Measurements from ENCODE around the gene MYO1G. TPM values are rescaled to one million over a fixed set of nuclear protein-coding genes. Genes with fewer than 3 reads are reported as not detected.
A peak's percentile ranks its signal among the peaks of the same experiment; 100 is the strongest.

MYO1G gene
- total and polyA plus RNA-seq, 9 of the 15 experiments (the other 6 are each of a cell fraction or from before 2014, with no cell fraction given): 0.03 to 0.62 (median 0.13) TPM; not detected in 1

DNA sequence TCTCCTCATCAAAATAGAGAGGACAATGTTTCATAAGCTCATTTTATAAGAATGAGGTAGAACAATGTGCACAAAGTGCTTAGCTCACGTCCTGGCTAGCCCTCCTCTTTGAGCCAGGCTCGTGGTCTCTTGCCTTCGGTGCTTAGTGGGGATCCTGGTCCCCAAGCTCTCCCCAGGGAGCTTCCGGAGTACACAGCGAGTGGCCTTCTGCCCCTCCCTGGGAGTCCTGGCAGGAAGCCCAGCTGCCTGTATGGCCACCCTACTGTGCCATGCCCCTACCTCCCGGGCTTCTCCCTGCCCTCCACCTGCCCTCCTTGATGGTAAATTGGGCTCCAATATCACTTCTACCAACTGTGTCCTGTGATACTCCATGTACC, 868 bp downstream of the MYO1G start:
- POLR2A ChIA-PET: interaction anchor here (0.6 to 1.4 kb wide), 4 partner anchors 8 to 133 kb away, joined by 3 to 7 read pairs (median 4); partner anchors contain the start of gene TBRG4
- Histone ChIP-seq H2AFZ (ENCODE audit: low read depth, low read length) (no peak overlapping the region), H3K9me1 (ENCODE audit: control insufficient read depth, insufficient read depth, low read length) (no peaks in the 10 kb centered on the region), H3K4me2 (ENCODE audit: insufficient read depth, low read length) (no peak overlapping the region), H3K4me1 (replicated peaks in 1 of 2; ENCODE audit: control insufficient read depth in 2 of 2, insufficient read depth in 2 of 2, low read length in 2 of 2) (peaks cover 31 to 47% of the 10 kb centered on the region in 2 experiments; a peak in 4 of 5 replicates), H3K9me3 (replicated peaks; ENCODE audit: control insufficient read depth, insufficient read depth, low read depth, low read length) (no peaks in the 10 kb centered on the region; the same call in 1 of the 2 replicates), H3K27me3 (ENCODE audit: control insufficient read depth in 2 of 2, insufficient read depth in 2 of 2, low read length in 2 of 2) (no peaks in the 10 kb centered on the region), H4K20me1 (replicated peaks; ENCODE audit: control insufficient read depth, insufficient read depth, low read length) (peaks cover 5% of the 10 kb centered on the region; the same call in 1 of the 2 replicates), H3K27ac (ENCODE audit: extremely low read depth, low read depth, low read length) (no peak overlapping the region; the same call in 2 of the 3 replicates), H3K36me3 (ENCODE audit: control insufficient read depth, insufficient read depth, low read length) (peaks cover 29% of the 10 kb centered on the region), H3K9ac (ENCODE audit: insufficient read depth in 1 of 2, low read depth in 2 of 2, low read length in 2 of 2) (peak overlapping the region in 1 of 2 experiments; percentile 81; a peak in 2 of 4 replicates), H3K79me2 (ENCODE audit: control insufficient read depth, insufficient read depth, low read length) (peaks cover 5% of the 10 kb centered on the region), H3K4me3 (no peak overlapping the region)
- 37% methylated on average over 5 of the region's 6 CpGs for WGBS (ENCODE audit: insufficient coverage, low coverage, missing lambda C conversion rate)
- intact Hi-C loops (cut with micrococcal nuclease) (loop anchor here (10.0 kb wide), 1 partner anchor 97 kb away; no protein-coding TSS in a partner anchor), in situ Hi-C loops (cut with MboI) (no loop called here)
- DNase-seq (ENCODE audit: extremely low read depth in 1 of 4, low spot score in 3 of 4) (no peak), ATAC-seq (no peak), FAIRE-seq (no peak)
- TF ChIP-seq, protein P1, sequence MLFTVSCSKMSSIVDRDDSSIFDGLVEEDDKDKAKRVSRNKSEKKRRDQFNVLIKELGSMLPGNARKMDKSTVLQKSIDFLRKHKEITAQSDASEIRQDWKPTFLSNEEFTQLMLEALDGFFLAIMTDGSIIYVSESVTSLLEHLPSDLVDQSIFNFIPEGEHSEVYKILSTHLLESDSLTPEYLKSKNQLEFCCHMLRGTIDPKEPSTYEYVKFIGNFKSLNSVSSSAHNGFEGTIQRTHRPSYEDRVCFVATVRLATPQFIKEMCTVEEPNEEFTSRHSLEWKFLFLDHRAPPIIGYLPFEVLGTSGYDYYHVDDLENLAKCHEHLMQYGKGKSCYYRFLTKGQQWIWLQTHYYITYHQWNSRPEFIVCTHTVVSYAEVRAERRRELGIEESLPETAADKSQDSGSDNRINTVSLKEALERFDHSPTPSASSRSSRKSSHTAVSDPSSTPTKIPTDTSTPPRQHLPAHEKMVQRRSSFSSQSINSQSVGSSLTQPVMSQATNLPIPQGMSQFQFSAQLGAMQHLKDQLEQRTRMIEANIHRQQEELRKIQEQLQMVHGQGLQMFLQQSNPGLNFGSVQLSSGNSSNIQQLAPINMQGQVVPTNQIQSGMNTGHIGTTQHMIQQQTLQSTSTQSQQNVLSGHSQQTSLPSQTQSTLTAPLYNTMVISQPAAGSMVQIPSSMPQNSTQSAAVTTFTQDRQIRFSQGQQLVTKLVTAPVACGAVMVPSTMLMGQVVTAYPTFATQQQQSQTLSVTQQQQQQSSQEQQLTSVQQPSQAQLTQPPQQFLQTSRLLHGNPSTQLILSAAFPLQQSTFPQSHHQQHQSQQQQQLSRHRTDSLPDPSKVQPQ (CRISPR knock-in tag; IDR thresholded peaks at IDR 0.05; ENCODE audit: borderline replicate concordance): no peak
- 0 out of 2 replicates have a peak, but pooled peaks have one; percentile 17 for TF ChIP-seq NFIC (IDR thresholded peaks at IDR 0.05)
- no peak for TF ChIP-seq MEF2D (tag; conservative IDR thresholded peaks at IDR 0.05; ENCODE audit: low read depth)
- no TSS peak for BruUV-seq (replicated peaks)
- CTCF ChIA-PET (ENCODE audit: low intra/inter-chr PET ratio): no interaction called here
